Vagina (tissue), 2 donors: ENCODE measurements around the gene KCNMB2.

Experiments
- POLR2A ChIP-seq, 2 donors: fragments of 450-650 bp; IDR thresholded peaks; one replicate each; pipeline ENCODE4 v1.6.1; 2017; ENCODE audit warnings: antibody characterized with exemption in 2 of 2, mild to moderate bottlenecking in 2 of 2, moderate library complexity in 2 of 2
- TF ChIP-seq, protein P1 (sequence below), 3 experiments: fragments of 450-650 bp in 2 of 3; fragments of 200-600 bp in 1 of 3; sonication (generic) in 1 of 3; IDR thresholded peaks; one replicate each; pipeline ENCODE4 v1.5.1; 2017 to 2019; ENCODE audit warnings: antibody characterized with exemption in 3 of 3, mild to moderate bottlenecking in 2 of 3, moderate library complexity in 2 of 3

DNA sequence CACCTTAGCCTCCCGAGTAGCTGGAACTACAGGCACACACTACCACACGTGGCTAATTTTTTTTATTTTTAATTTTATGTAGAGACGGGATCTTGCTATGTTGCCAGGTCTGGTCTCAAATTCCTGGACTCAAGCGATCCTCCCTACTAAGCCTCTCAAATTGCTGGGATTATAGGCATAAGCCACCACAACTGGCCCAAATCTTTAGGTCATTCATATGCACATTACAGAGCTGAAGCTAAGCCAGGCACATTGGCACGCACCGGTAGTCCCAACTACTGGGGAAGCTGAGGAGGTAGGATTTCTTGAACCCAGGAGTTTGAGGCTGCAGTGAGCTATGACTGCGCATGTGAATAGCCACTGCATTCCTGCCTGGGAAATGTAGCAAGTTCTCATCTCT lies 269.5 kb downstream of the KCNMB2 start:
- TF ChIP-seq POLR2A (IDR thresholded peaks at IDR 0.05), result no peak
- TF ChIP-seq, protein P1, sequence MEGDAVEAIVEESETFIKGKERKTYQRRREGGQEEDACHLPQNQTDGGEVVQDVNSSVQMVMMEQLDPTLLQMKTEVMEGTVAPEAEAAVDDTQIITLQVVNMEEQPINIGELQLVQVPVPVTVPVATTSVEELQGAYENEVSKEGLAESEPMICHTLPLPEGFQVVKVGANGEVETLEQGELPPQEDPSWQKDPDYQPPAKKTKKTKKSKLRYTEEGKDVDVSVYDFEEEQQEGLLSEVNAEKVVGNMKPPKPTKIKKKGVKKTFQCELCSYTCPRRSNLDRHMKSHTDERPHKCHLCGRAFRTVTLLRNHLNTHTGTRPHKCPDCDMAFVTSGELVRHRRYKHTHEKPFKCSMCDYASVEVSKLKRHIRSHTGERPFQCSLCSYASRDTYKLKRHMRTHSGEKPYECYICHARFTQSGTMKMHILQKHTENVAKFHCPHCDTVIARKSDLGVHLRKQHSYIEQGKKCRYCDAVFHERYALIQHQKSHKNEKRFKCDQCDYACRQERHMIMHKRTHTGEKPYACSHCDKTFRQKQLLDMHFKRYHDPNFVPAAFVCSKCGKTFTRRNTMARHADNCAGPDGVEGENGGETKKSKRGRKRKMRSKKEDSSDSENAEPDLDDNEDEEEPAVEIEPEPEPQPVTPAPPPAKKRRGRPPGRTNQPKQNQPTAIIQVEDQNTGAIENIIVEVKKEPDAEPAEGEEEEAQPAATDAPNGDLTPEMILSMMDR (IDR thresholded peaks at IDR 0.05), result no peak
